Measurements from ENCODE around the gene ARHGEF1.

GRCh38 chr19:41879670-41880328, 3.2 kb upstream of the ARHGEF1 start:
- TF ChIP-seq, protein P1, sequence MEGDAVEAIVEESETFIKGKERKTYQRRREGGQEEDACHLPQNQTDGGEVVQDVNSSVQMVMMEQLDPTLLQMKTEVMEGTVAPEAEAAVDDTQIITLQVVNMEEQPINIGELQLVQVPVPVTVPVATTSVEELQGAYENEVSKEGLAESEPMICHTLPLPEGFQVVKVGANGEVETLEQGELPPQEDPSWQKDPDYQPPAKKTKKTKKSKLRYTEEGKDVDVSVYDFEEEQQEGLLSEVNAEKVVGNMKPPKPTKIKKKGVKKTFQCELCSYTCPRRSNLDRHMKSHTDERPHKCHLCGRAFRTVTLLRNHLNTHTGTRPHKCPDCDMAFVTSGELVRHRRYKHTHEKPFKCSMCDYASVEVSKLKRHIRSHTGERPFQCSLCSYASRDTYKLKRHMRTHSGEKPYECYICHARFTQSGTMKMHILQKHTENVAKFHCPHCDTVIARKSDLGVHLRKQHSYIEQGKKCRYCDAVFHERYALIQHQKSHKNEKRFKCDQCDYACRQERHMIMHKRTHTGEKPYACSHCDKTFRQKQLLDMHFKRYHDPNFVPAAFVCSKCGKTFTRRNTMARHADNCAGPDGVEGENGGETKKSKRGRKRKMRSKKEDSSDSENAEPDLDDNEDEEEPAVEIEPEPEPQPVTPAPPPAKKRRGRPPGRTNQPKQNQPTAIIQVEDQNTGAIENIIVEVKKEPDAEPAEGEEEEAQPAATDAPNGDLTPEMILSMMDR (conservative IDR thresholded peaks at IDR 0.05 in 1 of 2, IDR thresholded peaks at IDR 0.05 in 1 of 2; ENCODE audit: low read depth in 1 of 2, low read length in 2 of 2), result no peak
- TF ChIP-seq EZH2 (IDR thresholded peaks at IDR 0.05; ENCODE audit: low read length, missing control alignments), result no peak
